Hematopoietic multipotent progenitor cell treated with erythropoietin and hydrocortisone succinate and interleukin-3 and kit ligand, for 4 days (in vitro differentiated cells): ENCODE results near the gene PWWP2B.
A peak's percentile ranks its signal among the peaks of the same experiment; 100 is the strongest.

Experiments used
- DNase-seq: peaks from one replicate; pipeline ENCODE4 v3.0.0-alpha.2; 2015

Gene PWWP2B

DNA sequence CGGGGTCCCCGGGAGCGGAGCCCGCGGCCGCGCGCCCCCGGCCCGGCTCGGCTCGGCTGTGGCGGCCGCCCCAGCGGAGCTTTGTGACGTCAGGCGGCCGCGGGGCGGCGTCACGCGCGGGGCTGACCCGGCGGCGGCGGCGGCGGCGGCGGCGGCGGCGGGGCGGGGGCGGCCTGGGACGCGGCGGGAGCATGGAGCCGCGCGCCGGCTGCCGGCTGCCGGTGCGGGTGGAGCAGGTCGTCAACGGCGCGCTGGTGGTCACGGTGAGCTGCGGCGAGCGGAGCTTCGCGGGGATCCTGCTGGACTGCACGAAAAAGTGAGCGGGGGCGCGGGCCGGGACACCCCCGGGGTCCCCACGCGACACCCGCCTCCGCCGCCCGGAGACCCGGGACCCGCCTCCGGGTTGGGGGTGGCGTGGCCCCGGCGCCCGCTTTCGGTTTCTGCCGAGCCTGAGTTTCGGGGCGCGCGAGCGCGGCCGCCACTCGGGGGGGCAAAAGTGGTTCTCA lies at the start of gene PWWP2B:
TSS of gene PWWP2B (plus strand) at position 165 of the 506 bp plus-strand sequence. CDS start at position 192, 27 bp downstream.
- DNase-seq: peak; percentile 64

DNA sequence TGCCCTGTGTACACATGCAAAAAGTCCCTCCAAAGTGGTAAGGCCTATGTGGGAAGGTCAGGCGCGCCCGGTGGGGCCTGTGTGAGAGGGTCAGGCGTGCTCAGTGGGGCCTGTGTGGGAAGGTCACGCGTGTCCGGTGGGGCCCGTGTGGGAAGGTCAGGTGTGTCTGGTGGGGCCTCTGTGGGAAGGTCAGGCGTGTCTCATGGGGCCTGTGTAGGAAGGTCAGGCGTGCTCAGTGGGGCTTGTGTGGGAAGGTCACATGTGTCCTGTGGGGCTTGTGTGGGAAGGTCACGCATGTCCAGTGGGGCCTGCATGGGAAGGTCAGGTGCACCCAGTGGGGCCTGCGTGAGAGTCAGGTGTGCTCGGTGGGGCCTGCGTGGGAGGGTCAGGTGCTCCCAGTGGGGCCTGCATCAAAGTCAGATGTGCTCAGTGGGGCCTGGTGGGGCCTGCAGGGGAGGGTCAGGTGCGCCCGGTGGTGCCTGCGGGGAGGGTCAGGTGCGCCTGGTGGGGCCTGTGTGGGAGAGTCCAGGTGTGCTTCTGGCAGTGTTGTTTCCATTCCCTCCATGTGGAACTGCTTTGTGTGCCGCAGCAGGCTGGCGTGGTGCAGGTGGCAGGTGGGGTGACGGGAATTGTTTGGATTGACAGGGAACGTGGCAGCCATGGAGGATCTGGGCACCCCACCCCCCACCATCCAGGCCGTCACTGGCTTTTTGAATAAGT lies 49.6 kb upstream of the PWWP2B start:
- DNase-seq: no peak

DNA sequence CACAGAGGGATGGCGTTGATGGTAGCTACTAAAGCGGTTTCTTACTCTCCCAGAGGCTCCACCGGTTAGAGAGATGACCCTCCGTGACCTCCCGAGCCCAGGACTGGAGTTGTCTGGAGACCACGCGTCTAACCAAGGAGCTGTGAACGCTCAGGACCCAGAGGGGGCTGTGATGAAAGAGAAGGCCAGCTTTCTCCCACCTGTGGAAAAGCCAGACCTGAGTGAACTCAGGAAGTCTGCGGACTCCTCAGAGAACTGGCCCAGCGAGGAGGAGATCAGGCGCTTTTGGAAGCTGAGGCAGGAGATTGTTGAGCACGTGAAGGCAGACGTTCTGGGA lies 49.1 kb upstream of the PWWP2B start:
- DNase-seq: no peak

DNA sequence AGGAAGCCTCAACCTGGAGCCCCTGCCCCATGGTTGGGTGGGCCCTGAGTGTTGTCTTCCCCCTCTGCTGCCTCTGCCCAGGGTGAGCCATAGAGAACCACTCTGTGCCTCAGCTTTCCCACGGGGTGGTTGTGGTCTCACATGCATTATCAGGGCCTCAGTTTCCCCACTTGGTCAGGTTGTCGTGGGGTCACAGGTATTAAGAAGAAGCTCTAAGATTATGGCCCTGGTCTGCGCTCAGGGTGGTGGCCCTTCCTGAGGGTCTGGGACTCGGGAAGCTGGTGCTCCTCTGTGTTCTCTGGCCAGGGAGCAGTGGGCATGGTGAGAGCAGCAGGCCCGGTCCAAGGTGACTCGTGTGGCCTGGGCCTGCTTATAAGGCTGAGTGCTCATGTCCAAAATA lies 47.2 kb upstream of the PWWP2B start:
- no peak for DNase-seq

DNA sequence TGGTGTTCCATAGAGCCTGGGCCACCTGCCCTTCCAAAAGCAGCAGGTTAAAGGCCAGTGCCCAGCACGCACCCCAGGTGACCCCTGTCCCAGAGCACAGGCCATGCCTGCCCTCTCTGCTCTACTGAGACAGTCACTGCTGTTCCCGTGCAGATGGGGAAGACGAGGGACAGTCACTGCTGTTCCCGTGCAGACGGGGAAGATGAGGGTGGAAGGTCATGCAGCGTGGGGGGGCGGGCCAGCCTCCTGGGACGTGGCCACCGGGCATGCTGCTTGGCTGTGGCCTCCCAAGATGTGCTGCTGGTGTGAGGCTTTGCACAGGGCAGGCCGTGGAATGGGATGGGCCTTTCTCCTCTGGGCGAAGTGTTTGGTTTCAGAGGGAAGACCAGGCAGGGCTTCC lies 46.6 kb upstream of the PWWP2B start:
- no peak for DNase-seq

DNA sequence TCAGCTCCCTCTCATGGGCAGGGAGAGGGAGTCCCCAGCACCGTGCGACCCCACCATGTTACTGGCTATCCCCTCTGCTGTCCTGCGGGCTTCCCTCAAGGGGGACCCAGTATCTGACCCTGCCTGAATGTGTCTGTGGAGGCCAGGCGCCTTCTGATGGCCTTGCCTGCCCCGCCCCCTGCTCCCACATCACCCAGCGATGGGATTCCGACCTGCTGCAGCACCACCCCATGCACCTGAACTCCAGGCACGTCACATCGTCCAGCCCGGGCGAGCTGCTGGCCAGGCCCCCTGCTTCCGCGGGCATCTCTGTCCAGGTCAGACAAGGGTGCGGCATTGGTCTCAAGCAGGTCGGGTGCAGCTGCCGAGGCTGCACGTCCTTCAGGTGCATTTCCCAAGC lies 46.1 kb upstream of the PWWP2B start:
- no peak for DNase-seq

DNA sequence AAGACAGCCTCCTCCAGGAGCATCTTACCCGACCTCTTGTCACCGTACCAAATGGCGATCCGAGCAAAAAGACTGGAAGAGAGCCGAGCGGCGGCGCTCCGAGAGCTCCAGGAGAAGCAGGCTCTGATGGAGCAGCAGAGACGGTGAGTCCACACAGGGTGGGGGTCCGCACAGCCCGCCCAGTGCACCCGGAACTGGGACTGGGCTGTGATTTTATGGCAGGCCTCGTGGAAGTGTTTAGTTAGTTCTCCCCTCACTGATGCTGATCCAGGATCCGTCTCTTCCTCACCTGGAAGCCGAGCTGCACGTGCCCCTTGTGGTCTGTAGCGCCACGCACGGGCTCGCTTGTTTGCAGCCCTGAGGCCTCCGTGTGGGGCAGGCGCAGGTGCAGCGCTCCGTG lies 45.4 kb upstream of the PWWP2B start:
- no peak for DNase-seq

DNA sequence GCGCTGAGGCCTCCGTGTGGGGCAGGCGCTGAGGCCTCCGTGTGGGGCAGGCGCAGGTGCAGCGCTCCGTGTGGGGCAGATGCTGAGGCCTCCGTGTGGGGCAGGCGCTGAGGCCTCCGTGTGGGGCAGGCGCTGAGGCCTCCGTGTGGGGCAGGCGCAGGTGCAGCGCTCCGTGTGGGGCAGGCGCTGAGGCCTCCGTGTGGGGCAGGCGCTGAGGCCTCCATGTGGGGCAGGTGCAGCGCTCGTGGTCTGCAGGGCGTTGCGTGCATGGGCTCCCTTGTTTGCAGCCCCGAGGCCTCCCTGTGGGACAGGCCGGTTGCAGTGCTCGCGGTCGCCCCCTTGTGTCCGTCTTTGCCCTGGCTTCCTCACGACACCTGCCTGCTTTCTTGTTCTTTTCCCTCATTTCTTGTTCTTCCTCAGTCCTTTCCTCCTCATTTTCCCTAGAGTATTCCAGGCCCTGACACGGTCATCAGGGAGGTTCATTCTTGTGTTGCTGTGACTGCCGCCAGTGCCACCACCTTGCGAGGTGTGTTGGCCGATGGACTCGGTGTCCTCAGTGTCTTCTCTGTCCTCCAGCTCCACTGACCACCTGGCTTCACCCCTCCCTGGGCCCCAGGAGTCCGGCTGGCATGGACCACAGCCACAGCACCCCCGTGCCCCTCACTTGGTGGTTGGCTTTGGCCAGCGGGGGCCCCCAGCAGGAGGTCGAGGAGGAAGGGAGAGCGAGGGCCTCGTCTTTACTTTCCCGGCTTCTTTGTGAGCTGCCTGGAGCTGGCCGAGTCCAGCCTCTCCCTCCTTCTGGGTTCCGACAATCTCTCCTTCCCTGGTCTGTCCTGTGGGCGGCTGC lies 44.3 kb upstream of the PWWP2B start:
- peak; percentile 79 for DNase-seq

DNA sequence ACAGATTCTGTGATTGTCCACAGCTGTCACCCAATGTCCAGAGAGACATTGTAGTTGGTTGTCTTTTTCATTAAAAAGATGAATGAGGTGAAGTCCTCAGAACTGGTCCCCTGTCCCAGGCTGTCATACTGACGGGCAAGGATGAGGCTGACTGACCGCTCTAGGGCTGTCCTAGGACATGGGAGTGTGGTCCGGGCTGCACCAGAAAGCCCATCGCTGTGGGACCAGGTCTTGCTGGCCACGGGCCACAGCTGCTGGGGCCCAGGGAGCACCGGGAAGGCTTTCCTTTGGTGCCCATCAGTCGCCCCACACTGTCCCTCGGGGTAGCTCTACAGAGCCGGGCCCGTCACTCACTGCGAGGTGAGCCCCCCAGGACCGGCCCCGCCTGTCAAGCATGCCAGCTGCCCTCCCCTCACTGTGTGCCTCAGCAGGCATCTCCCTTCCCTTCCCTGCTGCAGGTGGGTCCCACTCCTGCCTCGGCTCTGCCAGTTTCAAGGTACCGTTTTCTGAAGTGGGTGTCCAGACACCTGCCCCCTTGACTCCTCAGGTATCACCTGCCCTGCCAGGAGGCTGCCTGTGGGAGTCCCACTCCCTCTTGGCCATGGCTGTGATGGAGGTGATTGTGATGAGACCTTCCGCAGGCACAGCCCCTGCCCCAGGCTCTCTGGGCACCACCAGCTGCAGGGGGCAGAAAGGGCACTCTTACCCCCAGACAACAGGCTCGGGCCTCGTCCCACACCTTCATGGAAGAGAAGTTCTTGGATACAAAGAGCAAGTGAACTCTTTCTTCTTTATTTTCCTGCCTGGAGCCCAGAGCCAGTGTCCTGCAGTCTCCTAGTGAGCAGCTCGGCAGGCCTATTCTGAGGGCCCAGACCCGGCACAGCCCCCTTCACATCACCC lies 43.3 kb upstream of the PWWP2B start:
- no peak for DNase-seq

DNA sequence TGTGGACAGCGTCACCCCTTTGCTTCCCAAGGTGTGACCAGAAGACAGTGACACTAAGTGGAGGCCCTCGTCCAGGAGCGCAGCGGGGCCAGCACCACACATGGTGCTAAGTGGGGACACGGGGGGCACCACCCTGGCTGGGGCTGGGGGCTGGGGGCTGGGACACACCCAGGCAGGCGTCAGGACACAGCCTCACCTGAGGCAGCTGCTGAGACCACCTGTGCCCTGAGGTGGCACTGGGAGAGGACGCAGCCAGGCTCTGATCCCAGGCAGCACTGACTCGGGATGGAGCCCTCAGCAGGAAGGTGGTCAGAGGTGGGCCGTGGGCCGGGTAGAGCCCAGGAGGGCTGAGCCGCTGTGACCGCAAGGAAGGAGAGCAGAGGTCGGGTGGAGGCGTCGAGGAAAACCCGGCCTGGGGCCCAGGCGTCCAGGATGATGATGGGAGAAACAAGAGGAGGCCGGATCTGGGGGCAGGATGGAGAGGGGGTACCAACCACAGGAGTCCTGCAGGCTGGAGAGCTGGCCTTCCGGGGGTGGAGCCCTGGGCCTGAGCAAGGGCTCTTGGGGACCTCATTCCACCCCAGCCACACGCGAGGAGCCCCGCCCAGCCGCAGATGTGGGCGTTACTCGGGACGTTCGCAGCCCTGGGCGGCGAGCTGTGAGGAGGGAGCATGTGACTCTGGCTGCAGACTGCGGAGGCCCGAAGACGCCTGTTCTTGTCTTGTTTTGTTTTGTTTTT lies 42.5 kb upstream of the PWWP2B start:
- no peak for DNase-seq

DNA sequence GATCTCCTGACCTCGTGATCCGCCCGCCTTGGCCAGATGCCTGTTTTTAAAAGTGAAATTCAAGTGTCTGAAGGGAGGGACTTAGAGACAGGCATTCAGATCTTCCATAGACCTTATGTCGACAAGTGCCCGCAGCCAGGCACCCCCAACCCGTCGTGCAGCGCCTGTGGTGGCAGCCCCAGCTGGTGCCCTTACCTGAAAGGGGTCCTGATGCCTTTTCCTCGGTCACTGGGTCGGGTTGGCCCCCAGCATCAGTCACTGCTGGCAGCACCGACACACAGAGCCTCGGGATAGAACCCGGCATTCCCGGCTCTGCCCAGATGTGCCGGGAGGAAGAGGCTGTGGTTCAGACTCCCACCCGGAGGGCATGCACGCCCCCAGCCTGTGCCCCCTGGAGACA lies 41.7 kb upstream of the PWWP2B start:
- DNase-seq: no peak

DNA sequence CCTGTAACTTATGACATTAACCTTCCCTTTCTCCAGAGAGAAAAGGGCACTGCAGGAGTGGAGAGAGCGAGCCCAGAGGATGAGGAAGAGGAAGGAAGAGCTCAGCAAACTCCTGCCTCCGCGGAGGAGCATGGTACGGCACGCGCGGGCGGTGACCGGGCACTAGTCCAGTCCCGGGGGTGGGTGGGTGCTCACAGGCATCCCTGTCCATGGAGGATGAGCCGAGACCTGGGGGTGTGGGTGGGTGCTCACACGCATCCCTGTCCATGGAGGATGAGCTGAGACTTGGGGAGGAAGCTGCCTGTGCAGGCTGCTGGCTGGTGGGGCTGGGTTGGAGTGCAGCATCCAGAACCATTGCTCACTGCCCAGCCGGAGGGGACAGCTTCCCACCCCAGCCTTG lies 41.2 kb upstream of the PWWP2B start:
- DNase-seq: no peak

DNA sequence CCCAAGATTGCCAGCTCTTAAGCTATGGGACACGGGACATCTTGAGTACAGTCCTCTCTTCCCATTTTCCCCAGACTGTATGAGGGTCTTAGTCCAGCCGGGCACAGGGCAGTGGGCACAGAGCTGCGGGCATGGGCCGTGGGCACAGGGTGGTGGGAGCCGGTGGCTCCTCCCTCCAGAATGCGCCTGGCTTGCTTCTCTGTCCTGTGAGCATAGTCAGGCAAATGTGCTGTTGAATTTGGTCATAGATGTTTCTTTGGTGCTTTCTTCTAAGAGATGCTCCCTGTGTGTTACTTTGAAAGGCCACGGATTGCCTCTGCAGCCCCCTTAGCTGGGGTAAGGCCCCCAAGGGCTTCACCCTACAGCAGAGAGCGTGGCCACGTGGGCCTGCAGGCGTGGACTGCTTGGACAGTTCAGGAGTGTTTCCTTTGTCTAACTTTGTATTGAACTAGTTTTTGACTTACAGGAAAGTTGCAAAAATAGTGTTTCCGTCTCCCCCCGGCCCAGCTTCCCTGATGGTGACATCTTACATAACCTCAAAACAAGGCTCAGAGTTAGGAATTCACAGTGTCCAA lies 40.3 kb upstream of the PWWP2B start:
- no peak for DNase-seq

DNA sequence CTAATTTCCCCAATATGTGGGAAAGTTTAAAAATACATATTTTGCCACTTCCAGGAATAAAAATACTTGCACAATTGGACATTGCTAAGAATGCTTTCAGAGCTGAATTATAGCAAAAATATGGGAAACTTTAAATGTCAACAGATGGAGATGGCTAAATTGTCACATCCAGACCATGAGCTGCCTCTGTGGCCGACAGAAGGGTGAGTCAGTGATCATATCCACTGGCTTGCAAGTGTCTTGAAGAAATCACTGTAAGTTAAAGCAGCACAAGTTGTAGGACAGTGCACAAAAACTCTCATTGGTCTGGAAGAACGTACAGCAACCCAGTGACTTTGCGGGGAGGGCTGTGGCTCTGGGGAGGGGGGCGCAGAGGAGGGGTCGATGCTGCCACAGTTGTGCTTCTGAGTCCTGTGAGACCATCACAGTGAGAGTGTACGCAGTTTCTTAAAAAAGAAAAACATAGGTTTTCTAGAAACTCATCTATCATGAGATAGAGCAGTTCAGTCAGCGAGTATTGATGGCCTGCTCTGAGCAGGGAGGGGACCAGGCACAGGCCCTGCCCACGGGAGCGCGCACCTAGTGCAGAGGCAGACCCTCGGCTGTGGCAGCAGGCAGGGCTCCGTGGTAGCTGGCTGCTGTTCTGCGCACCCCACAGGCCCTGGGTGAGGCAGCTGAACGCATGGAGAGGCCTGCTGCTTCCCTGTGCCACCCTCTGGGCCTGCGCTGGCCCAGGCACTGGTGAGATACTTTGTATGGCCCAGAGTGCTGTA lies 39.5 kb upstream of the PWWP2B start:
- no peak for DNase-seq

DNA sequence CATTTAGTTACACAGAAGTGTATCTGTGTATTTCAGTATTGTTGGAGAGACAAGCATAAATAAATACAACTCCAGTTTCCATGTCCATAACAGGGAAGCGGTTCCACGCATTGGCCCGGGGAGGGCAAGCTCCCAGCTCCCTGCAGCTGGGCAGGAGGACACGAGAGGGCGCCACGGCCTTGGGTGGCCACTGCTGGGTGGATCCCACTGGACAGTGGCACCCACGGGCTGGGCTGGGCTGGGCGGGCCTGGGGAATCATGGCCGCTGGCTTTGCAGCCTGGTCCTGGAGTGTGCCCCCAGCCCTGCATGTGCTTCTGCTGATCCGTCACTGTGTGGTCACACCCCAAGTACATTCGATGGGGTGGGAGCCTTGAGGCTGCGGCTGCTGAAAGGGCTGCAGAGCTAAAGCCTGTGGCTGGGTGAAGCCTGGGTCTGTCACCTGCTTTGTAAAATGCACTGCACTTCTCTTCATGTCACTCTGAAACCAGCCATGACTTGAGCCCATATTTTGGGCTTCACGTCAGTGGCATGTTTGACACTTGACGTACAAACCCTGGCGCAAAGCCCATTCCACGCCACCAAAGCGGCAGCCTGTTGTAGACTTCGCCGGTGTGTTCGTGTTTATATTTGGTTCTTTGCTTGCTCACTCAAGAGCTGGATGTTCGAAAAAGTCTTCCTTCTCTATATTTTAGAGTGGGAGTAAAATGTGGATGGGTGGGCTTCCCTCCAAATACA lies 37.5 kb upstream of the PWWP2B start:
- no peak for DNase-seq

DNA sequence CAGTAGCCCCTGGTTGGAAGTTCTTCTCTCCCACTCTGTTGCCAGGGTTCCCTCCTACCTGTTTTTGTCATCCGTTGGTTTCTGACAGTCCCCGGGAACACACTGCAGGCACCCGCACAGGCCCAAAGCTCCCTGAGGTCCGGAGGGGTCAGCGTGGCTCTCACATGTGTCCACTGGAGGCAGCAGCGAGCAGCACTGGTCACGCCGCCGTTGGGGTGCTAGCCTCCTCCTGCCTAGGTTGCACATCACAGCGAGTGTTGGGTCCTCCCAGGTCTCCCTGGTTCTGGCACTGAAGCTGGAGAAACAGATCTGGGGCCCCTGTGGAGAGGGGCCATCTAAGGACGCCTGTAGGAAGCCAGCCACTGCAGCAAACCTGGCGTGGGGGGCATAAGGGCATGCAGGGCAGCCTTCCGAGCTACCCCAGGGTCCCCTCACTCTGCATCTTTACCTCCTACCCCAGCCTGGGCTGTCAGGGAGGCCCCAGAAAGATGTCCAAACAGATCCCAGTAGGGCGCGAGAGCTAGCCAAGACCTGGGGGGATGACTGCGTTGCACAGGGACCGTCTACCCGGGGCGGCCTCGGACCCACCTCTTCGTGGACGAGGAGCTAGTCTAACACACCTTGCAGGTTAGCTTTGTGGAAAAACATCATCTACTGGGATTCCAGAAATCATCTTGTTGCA lies 36.1 kb upstream of the PWWP2B start:
- DNase-seq: peak; percentile 63

DNA sequence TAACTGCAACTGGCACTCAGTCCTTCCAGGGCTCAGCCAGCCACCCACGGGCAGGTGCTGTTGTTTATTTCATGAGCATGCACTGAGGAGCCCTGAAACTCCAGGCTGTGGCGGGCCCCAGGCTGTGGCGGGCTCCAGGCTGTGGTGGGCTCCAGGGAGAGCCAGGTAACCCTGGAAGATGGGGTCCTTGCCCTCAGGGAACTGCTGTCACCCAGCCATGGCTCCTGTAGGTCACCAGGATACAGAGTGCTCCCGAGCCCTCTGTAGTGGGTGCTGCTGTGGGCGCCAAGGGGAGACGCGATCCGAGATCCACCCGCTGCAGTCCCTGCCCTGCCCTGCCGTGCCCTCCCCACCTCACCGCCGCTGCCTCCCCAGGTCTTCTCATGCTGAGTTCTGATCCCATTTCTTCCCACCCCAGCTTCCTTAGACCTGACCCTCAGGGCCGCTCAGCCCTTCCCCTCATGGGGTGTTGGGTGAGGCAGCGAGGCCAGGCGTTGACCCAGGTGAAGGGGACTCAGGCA lies 35.4 kb upstream of the PWWP2B start:
- DNase-seq: no peak

DNA sequence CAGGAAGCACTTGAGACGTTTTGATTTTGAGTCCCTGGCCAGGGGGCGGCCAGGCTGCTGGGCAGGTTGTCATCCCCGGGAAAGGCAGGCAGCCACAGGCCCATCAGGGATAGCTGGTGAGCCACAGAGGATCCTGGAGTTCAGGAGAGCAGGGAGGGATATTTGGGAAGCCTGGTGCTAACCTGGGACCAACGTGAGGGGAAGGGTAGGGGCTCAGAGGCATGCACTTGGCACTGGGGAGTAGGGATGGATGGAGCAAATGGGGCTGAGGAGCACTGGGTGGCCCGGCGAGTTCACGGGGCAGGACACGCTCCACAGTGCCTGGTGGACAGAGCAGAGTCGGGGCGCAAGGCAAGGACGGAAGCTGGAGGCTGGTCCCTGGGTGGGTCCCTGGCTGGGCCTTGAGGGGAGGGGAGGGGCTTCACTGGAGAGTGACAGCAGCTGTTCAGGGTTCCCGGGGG lies 34.8 kb upstream of the PWWP2B start:
- DNase-seq: no peak

DNA sequence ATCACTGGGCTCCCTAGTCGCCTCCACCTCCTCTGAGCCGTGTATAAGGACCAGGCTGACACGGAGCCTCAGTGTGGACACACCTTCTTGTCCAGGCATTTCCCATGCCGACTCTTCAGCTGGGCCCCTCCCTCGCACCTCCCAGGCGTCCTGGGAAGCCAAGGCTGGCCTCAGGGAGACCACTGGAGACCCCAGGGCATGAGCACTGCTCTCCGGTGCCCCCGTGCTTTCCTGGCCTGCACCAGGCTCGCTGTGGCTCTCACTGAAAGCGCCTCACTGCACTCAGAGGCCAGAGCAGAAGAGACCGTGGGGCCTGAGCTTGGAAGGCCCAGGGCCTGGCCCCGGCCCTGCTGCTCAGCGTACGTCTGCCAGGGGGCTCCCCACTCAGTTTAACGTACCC lies 33.6 kb upstream of the PWWP2B start:
- no peak for DNase-seq
